Activated CD4-positive, alpha-beta T cell treated with anti-CD3 and anti-CD28 coated beads for 36 hours (primary cell): ENCODE data around the gene ANTKMT. TPM values are rescaled to one million over a fixed set of nuclear protein-coding genes. Genes with fewer than 3 reads are reported as not detected.
"Not testable (repeated sequence)": the region's sequence is repeated elsewhere in the genome, so short reads cannot be mapped to it uniquely, and the experiment has no call there.

ENCODE experiments used
- ATAC-seq: fragments of 200-7000 bp; cut with Tn5 transposase; one replicate; pipeline ENCODE4 v1.10.0; 2021; ENCODE audit warnings: mild to moderate bottlenecking, moderate library complexity
- CTCF ChIA-PET: fragments of 350-600 bp; sonication (Branson Sonifier 250); formaldehyde crosslinking; loops from one replicate; lab custom pipeline; 2021; ENCODE audit warnings: antibody characterized with exemption; lab: Charles Lee
- POLR2A ChIA-PET: fragments of 350-600 bp; sonication (Branson Sonifier 250); formaldehyde crosslinking; loops from one replicate; lab custom pipeline; 2021; ENCODE audit warnings: antibody characterized with exemption, inconsistent platforms; lab: Charles Lee
- DNase-seq: peaks from one replicate; pipeline ENCODE4 v3.0.0-alpha.2; 2020
- H3K27ac Mint-ChIP-seq: one replicate; pipeline ENCODE4 v1.8.0; 2021; ENCODE audit warnings: mixed read lengths
- H3K27me3 Mint-ChIP-seq: one replicate; pipeline ENCODE4 v1.8.0; 2021; ENCODE audit warnings: mixed read lengths
- H3K36me3 Mint-ChIP-seq: one replicate; pipeline ENCODE4 v1.8.0; 2021; ENCODE audit warnings: low read depth, mixed read lengths
- H3K4me1 Mint-ChIP-seq: one replicate; pipeline ENCODE4 v1.8.0; 2021; ENCODE audit warnings: mixed read lengths
- H3K4me3 Mint-ChIP-seq: one replicate; pipeline ENCODE4 v1.8.0; 2021; ENCODE audit warnings: mild to moderate bottlenecking, moderate library complexity, mixed read lengths
- H3K9me3 Mint-ChIP-seq: one replicate; pipeline ENCODE4 v1.8.0; 2021; ENCODE audit warnings: low read depth, mixed read lengths
- intact Hi-C, 2 experiments: fragments of 100-400 bp; cut with DNase I in 1 of 2; cut with micrococcal nuclease in 1 of 2; formaldehyde crosslinking; loops; one replicate each; pipeline versions ENCODE4 v1.14.2 to v1.15.1; 2022 to 2024; cut with DNase I, micrococcal nuclease
- total RNA-seq, 2 experiments: library from RNA; stranded (reverse); gene quantifications; one replicate each; pipeline ENCODE4 v1.2.3, GENCODE V29; 2021

ANTKMT gene
- total RNA-seq, 2 experiments from 2014 or later = 13.3 to 27.0 TPM

DNA sequence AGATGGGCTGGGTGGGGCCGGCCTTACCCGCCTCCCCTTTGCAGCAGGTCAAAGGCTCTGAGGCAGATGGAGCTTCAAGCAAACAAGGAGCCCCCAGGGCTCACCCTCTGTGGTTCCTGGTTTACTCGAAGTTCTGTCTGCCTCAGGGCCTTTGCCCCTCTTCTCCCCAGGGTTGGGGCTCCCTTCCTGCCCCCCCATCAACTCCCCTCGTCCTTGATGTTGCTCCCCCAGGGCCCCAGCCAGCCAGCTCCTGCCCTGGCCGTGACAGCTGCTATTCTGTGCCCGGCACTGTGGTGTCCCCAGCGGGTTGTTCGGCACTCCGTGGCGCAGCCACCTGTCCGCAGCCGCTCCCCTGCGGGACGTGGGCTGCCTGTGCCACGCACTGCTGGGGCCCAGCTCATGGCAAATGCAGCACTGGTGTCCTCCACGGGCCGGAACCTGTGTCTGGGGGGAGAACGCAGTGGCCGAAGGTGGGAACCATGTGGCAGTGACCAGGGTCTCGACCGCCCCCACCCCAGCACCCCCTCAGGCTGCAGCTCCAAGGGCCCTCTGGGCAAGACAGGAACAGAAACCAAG is 10.4 kb upstream of the ANTKMT start:
- POLR2A ChIA-PET = no interaction called here
- Mint-ChIP-seq H3K36me3 (no peaks in the 10 kb centered on the region), H3K9me3 (no peaks in the 10 kb centered on the region), H3K27ac (no peak overlapping the region), H3K4me3 (no peak overlapping the region), H3K4me1 (no peaks in the 10 kb centered on the region), H3K27me3 (peaks cover 42% of the 10 kb centered on the region)
- no peak for ATAC-seq
- CTCF ChIA-PET = interaction anchor here (0.7 to 3.5 kb wide), 6 partner anchors 11 to 78 kb away, joined by 3 to 29 read pairs (median 5); partner anchors contain the start of genes ANTKMT, CHTF18, MSLN and RPUSD1
- intact Hi-C loops = loop anchor here (1.0 to 2.0 kb wide), 3 partner anchors 30 to 344 kb away; partner anchors contain the start of gene CIAO3 (in 1 of the 2)
- DNase-seq = no peak

GRCh38 chr16:711084-711483 is 9.9 kb upstream of the ANTKMT start:
- intact Hi-C loops = loop anchor here (1.0 to 2.0 kb wide), 3 partner anchors 30 to 344 kb away; partner anchors contain the start of gene CIAO3 (in 1 of the 2)
- Mint-ChIP-seq H3K27ac (no peak overlapping the region), H3K27me3 (peaks cover 42% of the 10 kb centered on the region), H3K4me3 (no peak overlapping the region), H3K4me1 (no peaks in the 10 kb centered on the region), H3K36me3 (no peaks in the 10 kb centered on the region), H3K9me3 (no peaks in the 10 kb centered on the region)
- ATAC-seq = no peak
- POLR2A ChIA-PET = no interaction called here
- CTCF ChIA-PET = interaction anchor here (1.3 to 3.5 kb wide), 3 partner anchors 10 to 75 kb away, joined by 4 to 29 read pairs (median 6); partner anchors contain the start of gene ANTKMT
- DNase-seq = no peak

DNA sequence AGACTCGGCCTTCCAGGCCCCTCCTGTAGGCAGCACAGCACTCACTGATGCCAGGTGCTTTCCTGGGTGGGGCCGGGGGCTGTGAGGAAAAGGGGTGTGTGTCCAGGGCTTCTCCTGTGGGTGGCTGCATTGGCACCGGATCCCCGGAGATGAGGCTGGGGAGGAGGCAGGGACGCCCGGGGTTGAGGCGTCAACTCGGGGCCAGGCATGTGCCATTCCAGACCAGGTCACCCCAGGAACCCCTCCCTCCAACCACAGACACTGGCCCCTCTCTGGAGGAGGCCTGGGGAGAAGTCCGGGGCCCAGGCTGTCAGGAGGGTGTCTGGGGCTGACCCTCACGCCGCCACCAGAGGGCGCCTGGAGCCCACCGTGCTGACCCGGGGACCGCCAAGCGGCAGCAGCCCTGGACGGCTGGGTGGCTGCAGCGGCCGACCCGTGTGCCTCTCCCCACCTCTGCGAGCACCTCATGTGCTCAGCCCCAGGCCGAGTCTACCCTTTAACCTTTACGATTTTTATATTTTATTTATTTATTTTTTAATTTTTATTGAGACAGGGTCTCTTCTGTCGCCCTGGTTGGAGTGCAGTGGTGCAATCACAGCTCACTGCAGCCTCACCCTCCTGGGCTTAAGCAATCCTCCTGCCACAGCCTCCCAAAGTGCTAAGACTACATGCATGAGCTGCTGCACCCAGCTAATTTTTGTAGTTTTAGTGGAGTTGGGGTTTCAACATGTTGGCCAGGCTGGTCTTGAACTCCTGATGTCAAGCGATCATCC is 9.2 kb upstream of the ANTKMT start:
- intact Hi-C loops = loop anchor here (1.0 to 2.0 kb wide), 4 partner anchors 29 to 391 kb away; partner anchors contain the start of gene CIAO3 (in 1 of the 2)
- no peak overlapping the region for H3K4me3 Mint-ChIP-seq
- peak; percentile 90 for DNase-seq
- H3K9me3 Mint-ChIP-seq = no peaks in the 10 kb centered on the region
- ATAC-seq = peak; percentile 65
- H3K27me3 Mint-ChIP-seq = peaks cover 38% of the 10 kb centered on the region
- H3K4me1 Mint-ChIP-seq = no peaks in the 10 kb centered on the region
- no peaks in the 10 kb centered on the region for H3K36me3 Mint-ChIP-seq
- ChIA-PET POLR2A (no interaction called here), CTCF (interaction anchor here (0.6 to 5.4 kb wide), 24 partner anchors 8 to 390 kb away, joined by 3 to 55 read pairs (median 4); partner anchors contain the start of genes ANTKMT, CCDC78, CHTF18 and HAGHL)
- H3K27ac Mint-ChIP-seq = no peak overlapping the region

- POLR2A ChIA-PET, H3K9me3 Mint-ChIP-seq, H3K27ac Mint-ChIP-seq, H3K4me1 Mint-ChIP-seq, H3K36me3 Mint-ChIP-seq, H3K4me3 Mint-ChIP-seq, ATAC-seq: not testable (repeated sequence)
- H3K27me3 Mint-ChIP-seq = peaks cover 31% of the 10 kb centered on the region
- peak; percentile 84 for DNase-seq
- intact Hi-C loops = loop anchor here in 1 of 2 experiments (2.0 kb wide), 1 partner anchor 390 kb away; no protein-coding TSS in a partner anchor
- CTCF ChIA-PET = interaction anchor here (0.6 to 5.4 kb wide), 22 partner anchors 8 to 321 kb away, joined by 3 to 55 read pairs (median 4); partner anchors contain the start of genes ANTKMT, CCDC78, CHTF18 and HAGHL
Observed at GRCh38 chr16:712740-713250, 8.2 kb upstream of the ANTKMT start.

GRCh38 chr16:714079-714478 is 6.9 kb upstream of the ANTKMT start:
- H3K36me3 Mint-ChIP-seq = no peaks in the 10 kb centered on the region
- no peak for DNase-seq
- CTCF ChIA-PET = interaction anchor here (0.6 to 5.4 kb wide), 2 partner anchors 16 to 71 kb away, joined by 3 to 55 read pairs; no protein-coding TSS in a partner anchor
- intact Hi-C loops = no loop called here
- H3K4me1 Mint-ChIP-seq = peaks cover 3% of the 10 kb centered on the region
- POLR2A ChIA-PET = interaction anchor here (0.6 kb wide), 1 partner anchor 32 kb away, joined by 4 read pairs; no protein-coding TSS in a partner anchor
- no peak overlapping the region for H3K27ac Mint-ChIP-seq
- ATAC-seq = no peak
- no peaks in the 10 kb centered on the region for H3K9me3 Mint-ChIP-seq
- peaks cover 19% of the 10 kb centered on the region for H3K27me3 Mint-ChIP-seq
- no peak overlapping the region for H3K4me3 Mint-ChIP-seq

GRCh38 chr16:714558-715476 is 6.1 kb upstream of the ANTKMT start, which contains the start of gene METRN:
TSS of gene METRN (plus strand) at chr16:715118. CDS start at chr16:715290, 172 bp downstream.
- peak; percentile 95 for DNase-seq
- intact Hi-C loops = loop anchor here in 1 of 2 experiments (1.0 kb wide), 4 partner anchors 12 to 26 kb away; partner anchors contain the start of gene HAGHL
- Mint-ChIP-seq H3K4me1 (peaks cover 8% of the 10 kb centered on the region), H3K4me3 (peak within 1 kb of the TSS; percentile 56), H3K36me3 (no peaks in the 10 kb centered on the region), H3K9me3 (no peaks in the 10 kb centered on the region), H3K27ac (no peak within 1 kb of the TSS), H3K27me3 (peaks cover 14% of the 10 kb centered on the region)
- peak; percentile 85 for ATAC-seq
- CTCF ChIA-PET = interaction anchor here (1.0 to 5.4 kb wide), 3 partner anchors 10 to 70 kb away, joined by 3 to 55 read pairs (median 3); no protein-coding TSS in a partner anchor
- POLR2A ChIA-PET = interaction anchor here (0.6 kb wide), 1 partner anchor 409 kb away, joined by 3 read pairs; no protein-coding TSS in a partner anchor

- DNase-seq (no peak), ATAC-seq (peak; percentile 2)
- no peaks in the 10 kb centered on the region for H3K9me3 Mint-ChIP-seq
- intact Hi-C loops = loop anchor here in 1 of 2 experiments (1.0 kb wide), 4 partner anchors 12 to 26 kb away; partner anchors contain the start of gene HAGHL
- ChIA-PET CTCF (interaction anchor here (0.6 to 5.4 kb wide), 5 partner anchors 9 to 150 kb away, joined by 3 to 55 read pairs (median 3); no protein-coding TSS in a partner anchor), POLR2A (interaction anchor here (1.3 kb wide), 1 partner anchor 11 kb away, joined by 4 read pairs; the partner anchor contains the start of genes CCDC78 and HAGHL)
- no peaks in the 10 kb centered on the region for H3K36me3 Mint-ChIP-seq
- H3K4me3 Mint-ChIP-seq = peak overlapping the region; percentile 56
- peaks cover 14% of the 10 kb centered on the region for H3K4me1 Mint-ChIP-seq
- H3K27ac Mint-ChIP-seq = no peak overlapping the region
- peaks cover 12% of the 10 kb centered on the region for H3K27me3 Mint-ChIP-seq
Observed at GRCh38 chr16:715477-716199, 5.3 kb upstream of the ANTKMT start.

DNA sequence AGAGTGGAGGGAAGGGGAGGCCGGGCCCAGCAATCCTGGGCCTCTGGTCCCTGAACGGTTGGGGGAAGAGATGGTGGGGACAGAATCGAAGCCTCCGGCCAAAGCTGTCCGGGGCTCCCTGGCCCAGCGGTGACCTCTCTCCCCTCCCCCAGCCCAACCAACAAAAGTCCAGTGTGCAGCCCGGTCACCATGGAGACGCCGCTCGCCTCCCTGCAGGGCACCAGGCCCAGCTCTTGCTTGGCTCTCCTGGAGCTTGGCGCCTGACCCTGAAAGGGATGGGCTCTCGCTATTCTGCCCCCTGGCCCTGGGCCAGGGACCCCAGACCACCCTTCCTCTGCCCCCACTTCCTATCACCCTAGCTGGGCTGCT is 4.8 kb upstream of the ANTKMT start:
- no peaks in the 10 kb centered on the region for H3K36me3 Mint-ChIP-seq
- DNase-seq = no peak
- peaks cover 10% of the 10 kb centered on the region for H3K27me3 Mint-ChIP-seq
- ChIA-PET POLR2A (interaction anchor here (1.3 kb wide), 1 partner anchor 10 kb away, joined by 4 read pairs; the partner anchor contains the start of genes CCDC78 and HAGHL), CTCF (interaction anchor here (0.6 to 5.4 kb wide), 4 partner anchors 48 to 149 kb away, joined by 3 to 55 read pairs (median 3); partner anchors contain the start of gene RHOT2)
- peaks cover 14% of the 10 kb centered on the region for H3K4me1 Mint-ChIP-seq
- H3K9me3 Mint-ChIP-seq = no peaks in the 10 kb centered on the region
- peak overlapping the region; percentile 56 for H3K4me3 Mint-ChIP-seq
- intact Hi-C loops = no loop called here
- no peak overlapping the region for H3K27ac Mint-ChIP-seq
- ATAC-seq = no peak

GRCh38 chr16:716768-717325 is 4.1 kb upstream of the ANTKMT start:
- Mint-ChIP-seq H3K4me3 (no peak overlapping the region), H3K4me1 (peaks cover 15% of the 10 kb centered on the region), H3K36me3 (no peaks in the 10 kb centered on the region), H3K9me3 (no peaks in the 10 kb centered on the region), H3K27me3 (peaks cover 9% of the 10 kb centered on the region), H3K27ac (no peak overlapping the region)
- POLR2A ChIA-PET = interaction anchor here (1.3 kb wide), 1 partner anchor 10 kb away, joined by 4 read pairs; the partner anchor contains the start of genes CCDC78 and HAGHL
- ATAC-seq (no peak), DNase-seq (no peak)
- intact Hi-C loops = no loop called here
- CTCF ChIA-PET = interaction anchor here (0.7 to 5.4 kb wide), 3 partner anchors 49 to 74 kb away, joined by 3 to 55 read pairs (median 3); partner anchors contain the start of gene RHOT2
